Endothelial cell of umbilical vein (primary cell): ENCODE data around the gene FAM180A. TPM values are rescaled to one million over a fixed set of nuclear protein-coding genes. Genes with fewer than 3 reads are reported as not detected.

Experiments
- BruUV-seq: library from RNA; stranded (reverse); fragments of 400-500 nt; replicated peaks from 2 replicates; lab custom pipeline; 2021; lab: Mats Ljungman, UMichigan
- CTCF ChIA-PET: fragments of 300-600, 350-600 bp; sonication (Branson Sonifier 250); formaldehyde crosslinking; loops from one replicate; lab custom pipeline; 2021; ENCODE audit warnings: antibody characterized with exemption, inconsistent platforms; lab: Charles Lee
- POLR2A ChIA-PET: fragments of 300-600, 350-600 bp; sonication (Branson Sonifier 250); formaldehyde crosslinking; loops from one replicate; lab custom pipeline; 2021; ENCODE audit warnings: antibody characterized with exemption, inconsistent platforms; lab: Charles Lee
- DNase-seq: peaks from one replicate; pipeline ENCODE4 v3.0.0-alpha.2; 2011; ENCODE audit warnings: low read depth, low spot score
- FAIRE-seq: peaks from 2 replicates; lab custom pipeline; 2011; peaks lifted over from hg19 to GRCh38; lab: Jason Lieb, UNC
- H2AFZ ChIP-seq: 2 replicates; pipeline ENCODE4 v1.6.0; 2012; ENCODE audit warnings: low read depth, low read length, control low read depth, inconsistent platforms
- H3K27ac ChIP-seq: 2 replicates; pipeline ENCODE4 v1.5.1; 2011; ENCODE audit warnings: low read depth, mild to moderate bottlenecking, control low read depth, low read length, moderate library complexity; ENCODE audit not compliant: insufficient read depth
- H3K27me3 ChIP-seq, 2 experiments: 2 replicates each; pipeline versions ENCODE4 v1.6.0 to v1.6.1; 2011; ENCODE audit warnings: low read length in 2 of 2, mixed read lengths in 1 of 2; ENCODE audit not compliant: control insufficient read depth in 2 of 2, insufficient read depth in 2 of 2
- H3K36me3 ChIP-seq, 2 experiments: 2 replicates in 1 of 2; 3 replicates in 1 of 2; pipeline ENCODE4 v1.5.1; 2011; ENCODE audit warnings: low read length in 2 of 2, mild to moderate bottlenecking in 1 of 2, moderate library complexity in 1 of 2; ENCODE audit not compliant: control insufficient read depth in 2 of 2, insufficient read depth in 2 of 2; ENCODE audit errors: extremely low read depth in 1 of 2
- H3K4me1 ChIP-seq: 3 replicates; pipeline ENCODE4 v1.5.1; 2011; ENCODE audit warnings: mild to moderate bottlenecking, low read length; ENCODE audit not compliant: control insufficient read depth, insufficient read depth; ENCODE audit errors: extremely low read depth
- H3K4me2 ChIP-seq: 2 replicates; pipeline ENCODE4 v1.6.1; 2011; ENCODE audit warnings: low read length, control low read depth, mixed read lengths; ENCODE audit not compliant: insufficient read depth
- H3K4me3 ChIP-seq, 3 experiments: fragments of 200-600 bp in 1 of 3; sonication (generic), shearing (Covaris generic) in 1 of 3; replicated peaks in 1 of 3; 2 replicates each; pipeline ENCODE4 v1.5.1; 2011 to 2016; ENCODE audit warnings: control low read depth in 3 of 3, low read length in 3 of 3, mild to moderate bottlenecking in 2 of 3, inconsistent platforms in 1 of 3, low read depth in 1 of 3, moderate library complexity in 1 of 3; ENCODE audit not compliant: insufficient read depth in 1 of 3
- H3K79me2 ChIP-seq: 2 replicates; pipeline ENCODE4 v1.6.0; 2012; ENCODE audit warnings: low read length, inconsistent platforms; ENCODE audit not compliant: control insufficient read depth, insufficient read depth
- H3K9ac ChIP-seq: replicated peaks from 2 replicates; pipeline ENCODE3; 2011; ENCODE audit warnings: low read length, control low read depth; ENCODE audit not compliant: insufficient read depth; ENCODE audit errors: extremely low read depth
- H3K9me1 ChIP-seq: replicated peaks from 3 replicates; pipeline ENCODE4 v1.6.0; 2011; ENCODE audit warnings: mild to moderate bottlenecking, low read length; ENCODE audit not compliant: control insufficient read depth, insufficient read depth; ENCODE audit errors: extremely low read depth
- H3K9me3 ChIP-seq: replicated peaks from 2 replicates; pipeline ENCODE4 v1.5.1; 2012; ENCODE audit warnings: low read length, inconsistent platforms; ENCODE audit not compliant: control insufficient read depth, insufficient read depth
- H4K20me1 ChIP-seq: replicated peaks from 2 replicates; pipeline ENCODE3; 2011; ENCODE audit warnings: mild to moderate bottlenecking, low read length; ENCODE audit not compliant: control insufficient read depth, insufficient read depth; ENCODE audit errors: extremely low read depth
- EZH2 ChIP-seq: IDR thresholded peaks from 2 replicates; pipeline ENCODE4 v1.6.1; 2012; ENCODE audit warnings: borderline replicate concordance, low read depth, mild to moderate bottlenecking, moderate library complexity, low read length, inconsistent platforms; ENCODE audit not compliant: severe bottlenecking
- FOS ChIP-seq: IDR thresholded peaks from 2 replicates; pipeline ENCODE4 v1.6.1; 2011; ENCODE audit warnings: mild to moderate bottlenecking, low read length, moderate library complexity, borderline replicate concordance; ENCODE audit not compliant: insufficient read depth
- GATA2 ChIP-seq: IDR thresholded peaks from 2 replicates; pipeline ENCODE4 v1.7.0; 2011; ENCODE audit warnings: low read depth, mild to moderate bottlenecking, moderate library complexity, mixed read lengths, low read length; ENCODE audit not compliant: insufficient read length, insufficient read depth
- JUN ChIP-seq: IDR thresholded peaks from 2 replicates; pipeline ENCODE4 v1.6.1; 2011; ENCODE audit warnings: borderline replicate concordance, low read depth; ENCODE audit not compliant: insufficient read length, insufficient read depth
- MYC ChIP-seq: IDR thresholded peaks from one replicate; pipeline ENCODE4 v1.6.1; 2011; ENCODE audit warnings: mild to moderate bottlenecking, low read depth, low read length
- POLR2A ChIP-seq: IDR thresholded peaks from 2 replicates; pipeline ENCODE4 v1.6.1; 2012; ENCODE audit warnings: low read depth, mild to moderate bottlenecking, control low read depth, low read length
- POLR2AphosphoS5 ChIP-seq: IDR thresholded peaks from 2 replicates; pipeline ENCODE4 v1.6.1; 2012; ENCODE audit warnings: low read depth, mild to moderate bottlenecking, control low read depth, low read length, moderate library complexity; ENCODE audit not compliant: insufficient read depth
- dilution Hi-C: fragments of 300-500 bp; cut with MboI; formaldehyde crosslinking; loops from one replicate; pipeline ENCODE4 v1.15.0; 2019; ENCODE audit warnings: low sequenced_read_pairs; ENCODE audit not compliant: extremely low pct_ligation_motif_present
- intact Hi-C: fragments of 100-400 bp; cut with micrococcal nuclease; formaldehyde crosslinking; loops from one replicate; pipeline ENCODE4 v1.10.0; 2022
- polyA plus RNA-seq, 4 experiments: library from polyadenylated mRNA; depleted of rRNA in 3 of 4; stranded (reverse) in 3 of 4; unstranded in 1 of 4; fragments of >200 nt; gene quantifications; 2 replicates each; pipeline versions ENCODE4 v1.2.1 to v1.2.3, GENCODE V29; 2011 to 2012; ENCODE audit warnings: missing spikeins in 1 of 4
- total RNA-seq: library from RNA; stranded (reverse); gene quantifications from 2 replicates; pipeline ENCODE4 v1.2.3, GENCODE V29; 2021
- TF ChIP-seq, protein P1 (sequence below), 2 donors: IDR thresholded peaks; 1 replicate in 1 of 2; 2 replicates in 1 of 2; pipeline ENCODE4 v1.5.1; 2011; ENCODE audit warnings: low read length in 2 of 2, mild to moderate bottlenecking in 2 of 2, moderate library complexity in 2 of 2, control low read depth in 1 of 2, inconsistent platforms in 1 of 2, low read depth in 1 of 2; ENCODE audit not compliant: insufficient read depth in 1 of 2; ENCODE audit errors: extremely low read depth in 1 of 2

FAM180A gene
- total and polyA plus RNA-seq, 2 donors (not counting 3 experiments of a cell fraction or from before 2014, with no cell fraction given), result not detected

DNA sequence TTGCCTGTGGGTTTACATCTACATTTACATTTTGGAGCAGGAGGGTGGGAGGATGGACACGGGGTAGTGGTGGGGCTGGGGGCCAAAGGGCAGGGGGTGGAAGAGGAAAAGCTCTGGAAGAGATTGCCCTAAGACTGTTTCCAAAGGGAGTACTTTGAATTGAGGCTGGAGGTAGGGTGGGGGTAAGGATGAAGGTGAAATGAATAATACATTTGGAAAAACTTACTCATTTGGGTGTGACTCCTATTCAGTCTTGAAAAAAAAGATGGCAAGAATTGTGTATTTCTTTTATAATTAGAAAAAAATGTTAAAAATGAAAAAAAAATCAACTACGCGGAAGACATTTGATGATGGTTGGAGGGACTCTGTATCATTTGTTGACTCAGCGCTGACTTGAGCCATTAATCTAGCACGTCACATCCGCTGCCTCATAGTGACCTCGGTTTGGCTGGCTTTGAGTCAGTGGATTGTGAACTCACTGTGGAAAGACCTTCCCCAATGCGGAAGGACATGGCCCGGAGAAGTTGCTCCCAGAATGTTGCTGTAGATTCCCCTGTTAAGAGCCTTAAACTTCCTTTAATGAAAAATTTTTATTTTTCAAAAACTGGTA is 2.8 kb downstream of the FAM180A start:
- ChIA-PET CTCF (interaction anchor here (1.7 to 4.8 kb wide), 3 partner anchors 29 to 73 kb away, joined by 4 to 14 read pairs (median 5); no protein-coding TSS in a partner anchor), POLR2A (no interaction called here)
- Histone ChIP-seq H3K9me1 (no peaks in the 10 kb centered on the region), H2AFZ (peak overlapping the region; percentile 41), H3K4me3 (no peak overlapping the region), H3K27me3 (no peaks in the 10 kb centered on the region), H3K4me1 (peaks cover 11% of the 10 kb centered on the region), H3K36me3 (no peaks in the 10 kb centered on the region), H3K4me2 (peak overlapping the region; percentile 3), H3K27ac (peak overlapping the region; percentile 60), H3K79me2 (no peaks in the 10 kb centered on the region), H4K20me1 (no peaks in the 10 kb centered on the region), H3K9ac (peak overlapping the region; percentile 12), H3K9me3 (no peaks in the 10 kb centered on the region)
- TF ChIP-seq EZH2, result no peak
- peak; percentile 54 for TF ChIP-seq POLR2A
- no peak for TF ChIP-seq MYC
- peak; percentile 96 for TF ChIP-seq FOS
- TF ChIP-seq GATA2, result peak; percentile 46
- peak; percentile 58 for TF ChIP-seq JUN
- TF ChIP-seq POLR2AphosphoS5, result peak; percentile 76
- TF ChIP-seq, protein P1, sequence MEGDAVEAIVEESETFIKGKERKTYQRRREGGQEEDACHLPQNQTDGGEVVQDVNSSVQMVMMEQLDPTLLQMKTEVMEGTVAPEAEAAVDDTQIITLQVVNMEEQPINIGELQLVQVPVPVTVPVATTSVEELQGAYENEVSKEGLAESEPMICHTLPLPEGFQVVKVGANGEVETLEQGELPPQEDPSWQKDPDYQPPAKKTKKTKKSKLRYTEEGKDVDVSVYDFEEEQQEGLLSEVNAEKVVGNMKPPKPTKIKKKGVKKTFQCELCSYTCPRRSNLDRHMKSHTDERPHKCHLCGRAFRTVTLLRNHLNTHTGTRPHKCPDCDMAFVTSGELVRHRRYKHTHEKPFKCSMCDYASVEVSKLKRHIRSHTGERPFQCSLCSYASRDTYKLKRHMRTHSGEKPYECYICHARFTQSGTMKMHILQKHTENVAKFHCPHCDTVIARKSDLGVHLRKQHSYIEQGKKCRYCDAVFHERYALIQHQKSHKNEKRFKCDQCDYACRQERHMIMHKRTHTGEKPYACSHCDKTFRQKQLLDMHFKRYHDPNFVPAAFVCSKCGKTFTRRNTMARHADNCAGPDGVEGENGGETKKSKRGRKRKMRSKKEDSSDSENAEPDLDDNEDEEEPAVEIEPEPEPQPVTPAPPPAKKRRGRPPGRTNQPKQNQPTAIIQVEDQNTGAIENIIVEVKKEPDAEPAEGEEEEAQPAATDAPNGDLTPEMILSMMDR (IDR thresholded peaks at IDR 0.05; ENCODE audit: extremely low read depth in 1 of 2, insufficient read depth in 1 of 2, low read depth in 1 of 2, low read length in 2 of 2), result no peak
- dilution Hi-C loops, result no loop called here
- DNase-seq (peak; percentile 87), FAIRE-seq (peak; percentile 98)
- intact Hi-C loops, result loop anchor here (1.0 to 5.0 kb wide), 3 partner anchors 12 to 73 kb away; no protein-coding TSS in a partner anchor
- BruUV-seq, result TSS peak; percentile 81
